Neural crest cell (in vitro differentiated cells): ENCODE data around the gene ODAD3. TPM values are rescaled to one million over a fixed set of nuclear protein-coding genes. Genes with fewer than 3 reads are reported as not detected.

ENCODE experiments used
- DNase-seq: peaks from one replicate; pipeline ENCODE4 v3.0.0; 2021; ENCODE audit warnings: low read depth, mixed read lengths, low spot score
- H3K27ac Mint-ChIP-seq: one replicate; pipeline ENCODE4 v1.8.0; 2021; ENCODE audit warnings: mild to moderate bottlenecking, mixed read lengths; ENCODE audit not compliant: unreplicated experiment
- H3K27me3 Mint-ChIP-seq: 2 replicates; pipeline ENCODE4 v1.8.0; 2021; ENCODE audit warnings: low read depth, mild to moderate bottlenecking, mixed read lengths
- H3K36me3 Mint-ChIP-seq: 2 replicates; pipeline ENCODE4 v1.8.0; 2021; ENCODE audit warnings: low read depth, mild to moderate bottlenecking, mixed read lengths
- H3K4me1 Mint-ChIP-seq: 2 replicates; pipeline ENCODE4 v1.8.0; 2021; ENCODE audit warnings: mixed read lengths
- H3K4me3 Mint-ChIP-seq: one replicate; pipeline ENCODE4 v1.8.0; 2021; ENCODE audit warnings: mild to moderate bottlenecking, mixed read lengths
- H3K9me3 Mint-ChIP-seq: 2 replicates; pipeline ENCODE4 v1.8.0; 2021; ENCODE audit warnings: mixed read lengths
- total RNA-seq: library from RNA; stranded (reverse); gene quantifications from 2 replicates; pipeline ENCODE4 v1.2.1, GENCODE V29; 2021
- TF ChIP-seq, protein P1 (sequence below): fragments of 200-600 bp; sonication (generic); conservative IDR thresholded peaks from 2 replicates; pipeline ENCODE4 v1.5.0; 2021; ENCODE audit warnings: antibody characterized with exemption, mild to moderate bottlenecking

Gene ODAD3
- total RNA-seq, 1 donor from 2014 or later: 2.2 TPM

DNA sequence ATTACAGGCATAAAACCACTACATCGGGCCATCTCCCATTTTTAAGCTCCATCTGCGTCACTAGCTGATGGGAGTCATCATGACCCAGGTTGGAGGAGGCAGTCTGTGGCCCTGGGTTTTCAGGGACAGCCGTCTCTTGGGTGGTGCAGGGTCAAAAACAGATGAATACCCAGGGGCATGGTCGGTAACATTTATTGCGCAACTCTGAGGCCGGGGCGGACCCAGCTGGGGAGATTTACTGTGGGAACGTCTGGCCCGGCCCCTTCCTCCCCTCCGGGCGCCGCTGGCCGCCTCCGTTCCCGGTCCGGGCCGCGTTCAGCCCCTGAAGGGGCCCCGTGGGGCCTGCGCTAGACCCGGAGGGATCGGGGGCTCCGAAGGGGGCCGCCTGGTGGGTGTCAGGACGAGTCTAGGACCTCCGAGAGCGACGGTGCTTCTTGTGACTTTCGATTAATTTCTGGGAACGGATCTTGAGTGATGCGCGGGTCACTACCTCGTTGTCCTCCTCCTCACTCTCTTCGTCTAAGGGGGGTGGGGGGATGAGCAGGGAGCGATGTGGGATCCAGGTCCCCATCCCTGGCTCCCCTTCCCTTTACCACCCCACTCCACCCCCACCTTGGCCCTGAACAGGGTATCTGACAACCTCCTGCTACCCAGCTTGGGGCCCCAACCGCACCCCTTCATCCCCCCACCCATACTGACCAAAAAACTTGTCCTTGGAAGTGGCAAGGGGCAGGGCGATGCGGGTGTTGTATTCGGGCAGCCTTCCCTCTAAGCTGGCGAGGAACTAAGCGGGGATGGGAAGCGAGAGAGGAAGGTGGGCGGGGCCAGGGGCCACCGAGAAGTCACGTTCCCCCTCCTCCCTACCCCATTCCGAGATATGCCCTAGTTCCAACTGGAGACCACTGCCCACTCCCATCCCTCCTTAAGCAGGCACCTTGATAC is 14.2 kb downstream of the ODAD3 start:
- DNase-seq: no peak
- no peaks in the 10 kb centered on the region for H3K9me3 Mint-ChIP-seq
- TF ChIP-seq, protein P1, sequence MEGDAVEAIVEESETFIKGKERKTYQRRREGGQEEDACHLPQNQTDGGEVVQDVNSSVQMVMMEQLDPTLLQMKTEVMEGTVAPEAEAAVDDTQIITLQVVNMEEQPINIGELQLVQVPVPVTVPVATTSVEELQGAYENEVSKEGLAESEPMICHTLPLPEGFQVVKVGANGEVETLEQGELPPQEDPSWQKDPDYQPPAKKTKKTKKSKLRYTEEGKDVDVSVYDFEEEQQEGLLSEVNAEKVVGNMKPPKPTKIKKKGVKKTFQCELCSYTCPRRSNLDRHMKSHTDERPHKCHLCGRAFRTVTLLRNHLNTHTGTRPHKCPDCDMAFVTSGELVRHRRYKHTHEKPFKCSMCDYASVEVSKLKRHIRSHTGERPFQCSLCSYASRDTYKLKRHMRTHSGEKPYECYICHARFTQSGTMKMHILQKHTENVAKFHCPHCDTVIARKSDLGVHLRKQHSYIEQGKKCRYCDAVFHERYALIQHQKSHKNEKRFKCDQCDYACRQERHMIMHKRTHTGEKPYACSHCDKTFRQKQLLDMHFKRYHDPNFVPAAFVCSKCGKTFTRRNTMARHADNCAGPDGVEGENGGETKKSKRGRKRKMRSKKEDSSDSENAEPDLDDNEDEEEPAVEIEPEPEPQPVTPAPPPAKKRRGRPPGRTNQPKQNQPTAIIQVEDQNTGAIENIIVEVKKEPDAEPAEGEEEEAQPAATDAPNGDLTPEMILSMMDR: no peak
- no peak overlapping the region for H3K27ac Mint-ChIP-seq
- peaks cover 85% of the 10 kb centered on the region for H3K27me3 Mint-ChIP-seq
- no peak overlapping the region for H3K4me3 Mint-ChIP-seq
- H3K4me1 Mint-ChIP-seq: peaks cover 14% of the 10 kb centered on the region
- no peaks in the 10 kb centered on the region for H3K36me3 Mint-ChIP-seq

DNA sequence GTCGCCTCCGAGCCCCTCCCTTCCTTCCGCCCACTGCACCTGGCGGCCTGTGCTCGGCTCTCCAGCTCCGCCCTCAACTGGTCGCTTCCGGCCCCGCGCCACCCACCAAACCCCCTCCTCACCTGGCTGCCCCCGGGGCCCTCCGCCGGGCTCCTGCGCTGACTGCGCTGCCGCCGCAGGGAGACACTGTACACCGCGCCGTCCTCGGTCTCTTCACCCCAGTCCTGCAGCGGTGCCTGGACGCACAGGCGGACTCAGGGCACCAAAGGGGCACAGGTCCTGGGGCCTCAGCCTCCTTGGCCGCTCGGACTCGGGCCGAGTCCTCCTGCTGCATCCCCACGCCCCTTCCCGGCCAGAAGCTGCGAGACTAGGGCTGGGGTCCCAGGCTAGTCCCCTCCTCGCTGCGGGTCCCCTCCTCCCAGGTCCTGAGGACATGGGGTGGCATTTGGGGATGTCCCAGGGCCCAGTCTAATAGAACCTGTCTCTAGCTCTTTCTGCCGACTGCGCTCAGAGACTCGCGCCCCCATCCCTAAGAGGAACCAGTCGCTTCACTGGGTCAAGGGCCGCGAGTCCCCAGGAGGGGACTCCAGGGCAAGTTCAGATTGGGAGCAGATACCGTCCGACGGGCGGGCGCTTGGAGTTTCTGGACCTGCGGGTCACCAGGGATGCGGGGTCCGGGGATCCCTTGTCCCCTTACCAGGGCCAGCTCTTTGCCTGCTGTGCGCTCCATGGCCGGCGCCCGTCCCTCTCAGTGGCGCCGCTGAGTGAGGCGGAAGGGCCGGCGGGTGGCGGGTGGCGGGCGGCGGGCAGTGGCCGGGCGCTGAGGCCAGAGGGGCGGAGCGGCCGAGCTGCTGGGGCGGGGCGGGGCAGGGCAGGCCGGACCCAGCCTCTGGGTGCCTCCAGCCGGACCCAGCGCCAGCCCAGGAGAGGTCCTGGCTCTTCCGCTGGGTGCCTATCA is 16.1 kb downstream of the ODAD3 start, which contains the start of gene RGL3:
Gene RGL3, minus strand, starts transcription at position 766 of the 958 bp plus-strand sequence. Its CDS starts 36 bp downstream, at position 730.
- Mint-ChIP-seq H3K27me3 (peaks cover 93% of the 10 kb centered on the region), H3K4me1 (peaks cover 14% of the 10 kb centered on the region), H3K27ac (no peak within 1 kb of the TSS)

DNA sequence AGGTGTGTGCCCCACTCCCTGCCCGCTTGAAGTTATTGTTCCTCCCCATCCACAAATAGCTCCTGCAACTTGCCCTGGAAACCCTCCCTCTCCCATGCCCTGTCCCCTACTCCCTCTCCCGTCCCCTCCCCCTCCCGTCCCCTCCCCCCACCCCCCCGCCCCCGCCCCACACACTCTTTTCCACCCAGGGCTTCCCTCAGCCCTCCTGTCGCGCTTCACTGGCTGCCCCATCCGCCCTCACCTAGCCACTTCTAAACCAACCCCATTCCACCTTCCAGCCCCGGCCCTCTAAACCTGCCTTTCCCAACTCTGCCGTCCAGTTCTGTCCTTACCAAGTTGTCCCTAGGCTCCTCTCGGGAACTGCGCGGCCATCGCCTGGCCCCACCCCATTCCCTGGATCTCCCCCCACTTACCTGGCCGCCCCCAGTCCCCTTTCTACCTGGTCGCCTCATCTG is 16.8 kb downstream of the ODAD3 start:
- H3K27me3 Mint-ChIP-seq: peaks cover 86% of the 10 kb centered on the region
- DNase-seq: no peak
- TF ChIP-seq, protein P1: no peak
- H3K4me1 Mint-ChIP-seq: peaks cover 14% of the 10 kb centered on the region
- no peaks in the 10 kb centered on the region for H3K9me3 Mint-ChIP-seq
- H3K27ac Mint-ChIP-seq: no peak overlapping the region
- H3K4me3 Mint-ChIP-seq: no peak overlapping the region
- no peaks in the 10 kb centered on the region for H3K36me3 Mint-ChIP-seq

More for the DNA sequence above, 16.1 kb downstream of the ODAD3 start, which contains the start of gene RGL3:
- DNase-seq: no peak
- Mint-ChIP-seq H3K4me3 (peak within 1 kb of the TSS; percentile 59), H3K9me3 (no peaks in the 10 kb centered on the region), H3K36me3 (no peaks in the 10 kb centered on the region)
- TF ChIP-seq, protein P1: no peak

- H3K4me3 Mint-ChIP-seq: no peak overlapping the region
- TF ChIP-seq, protein P1: no peak
- H3K27me3 Mint-ChIP-seq: peaks cover 70% of the 10 kb centered on the region
- no peaks in the 10 kb centered on the region for H3K9me3 Mint-ChIP-seq
- H3K4me1 Mint-ChIP-seq: peaks cover 11% of the 10 kb centered on the region
- DNase-seq: no peak
- H3K36me3 Mint-ChIP-seq: no peaks in the 10 kb centered on the region
- no peak overlapping the region for H3K27ac Mint-ChIP-seq
These were observed 18.4 kb downstream of the ODAD3 start for GRCh38 chr19:11416346-11417052.

- Mint-ChIP-seq H3K4me3 (no peak overlapping the region), H3K9me3 (no peaks in the 10 kb centered on the region), H3K4me1 (peaks cover 3% of the 10 kb centered on the region), H3K27me3 (peaks cover 57% of the 10 kb centered on the region), H3K27ac (no peak overlapping the region), H3K36me3 (no peaks in the 10 kb centered on the region)
- no peak for DNase-seq
- TF ChIP-seq, protein P1: no peak
These were observed 20.4 kb downstream of the ODAD3 start for GRCh38 chr19:11414544-11414943.
